GM21723 (cell line): Measurements from ENCODE around the gene WWOX.
"Not testable (repeated sequence)": the region's sequence is repeated elsewhere in the genome, so short reads cannot be mapped to it uniquely, and the experiment has no call there.

Experiments used
- ATAC-seq: cut with Tn5 transposase; IDR thresholded peaks from one replicate; pipeline ENCODE4 v1.9.1; 2021; ENCODE audit warnings: mild to moderate bottlenecking, moderate library complexity; ENCODE audit not compliant: unreplicated experiment

Gene WWOX

GRCh38 chr16:79021991-79022630 is 922.7 kb downstream of the WWOX start:
- no peak for ATAC-seq

- no peak for ATAC-seq
These were observed 926.7 kb downstream of the WWOX start for GRCh38 chr16:79026117-79026516.

- ATAC-seq, result no peak
These were observed 937.1 kb downstream of the WWOX start for GRCh38 chr16:79036541-79036940.

- no peak for ATAC-seq
These were observed 938.3 kb downstream of the WWOX start for GRCh38 chr16:79037521-79038373.

- ATAC-seq, result no peak
These were observed 941.8 kb downstream of the WWOX start for GRCh38 chr16:79041206-79041605.

- ATAC-seq, result no peak
These were observed 942.7 kb downstream of the WWOX start for GRCh38 chr16:79042141-79042540.

- ATAC-seq, result no peak
These were observed 943.4 kb downstream of the WWOX start for GRCh38 chr16:79042886-79043285.

- no peak for ATAC-seq
These were observed 945.7 kb downstream of the WWOX start for GRCh38 chr16:79045191-79045590.

GRCh38 chr16:79047337-79047736 is 947.9 kb downstream of the WWOX start:
- no peak for ATAC-seq

GRCh38 chr16:79049040-79049439 is 949.6 kb downstream of the WWOX start:
- no peak for ATAC-seq

GRCh38 chr16:79050063-79050462 is 950.6 kb downstream of the WWOX start:
- ATAC-seq, result no peak

- no peak for ATAC-seq
These were observed 951.9 kb downstream of the WWOX start for GRCh38 chr16:79051313-79051712.

- ATAC-seq, result not testable (repeated sequence)
These were observed 952.7 kb downstream of the WWOX start for GRCh38 chr16:79052198-79052597.

- no peak for ATAC-seq
These were observed 954.1 kb downstream of the WWOX start for GRCh38 chr16:79053577-79053976.

- no peak for ATAC-seq
These were observed 954.9 kb downstream of the WWOX start for GRCh38 chr16:79054211-79054984.

- no peak for ATAC-seq
These were observed 956.0 kb downstream of the WWOX start for GRCh38 chr16:79055251-79055970.

- ATAC-seq, result no peak
These were observed 961.7 kb downstream of the WWOX start for GRCh38 chr16:79061181-79061580.

GRCh38 chr16:79062336-79062735 is 962.9 kb downstream of the WWOX start:
- ATAC-seq, result no peak

- ATAC-seq, result no peak
These were observed 963.4 kb downstream of the WWOX start for GRCh38 chr16:79062821-79063220.

GRCh38 chr16:79064256-79064972 is 965.0 kb downstream of the WWOX start:
- no peak for ATAC-seq
